ENCODE measurements around the gene ZNF512.

- TF ChIP-seq NFE2L1 (tag; IDR thresholded peaks at IDR 0.05; ENCODE audit: borderline replicate concordance, low read depth) (no peak), HOMEZ (CRISPR knock-in tag; IDR thresholded peaks at IDR 0.05) (no peak), CTCF (IDR thresholded peaks at IDR 0.05 in 2 of 3, conservative IDR thresholded peaks at IDR 0.05 in 1 of 3; ENCODE audit: insufficient read depth in 2 of 3, low read depth in 1 of 3, low read length in 3 of 3) (no peak), TARDBP (IDR thresholded peaks at IDR 0.05) (no peak), EP300 (IDR thresholded peaks at IDR 0.05; ENCODE audit: low read length) (no peak), PREB (CRISPR knock-in tag; IDR thresholded peaks at IDR 0.05) (no peak), MCM2 (IDR thresholded peaks at IDR 0.05; ENCODE audit: low read depth) (no peak)
These were observed 9.8 kb upstream of the ZNF512 start for GRCh38 chr2:27572998-27573429.

All from K562 (cell line).